CD4-positive, alpha-beta T cell treated with Interleukin-2 at 100 ng/mL for 4 hours (primary cell): ENCODE measurements around the gene AQP12A.
"Not testable (repeated sequence)": the region's sequence is repeated elsewhere in the genome, so short reads cannot be mapped to it uniquely, and the experiment has no call there.

Source experiments
- DNase-seq: peaks from one replicate; pipeline ENCODE4 v3.0.0-alpha.2; 2020; ENCODE audit warnings: low spot score

Gene AQP12A

GRCh38 chr2:240687741-240688552 lies 3.7 kb upstream of the AQP12A start:
- no peak for DNase-seq

- no peak for DNase-seq
Observed at GRCh38 chr2:240688553-240688919, 3.1 kb upstream of the AQP12A start.

GRCh38 chr2:240689975-240690374 lies 1.7 kb upstream of the AQP12A start:
- no peak for DNase-seq

- DNase-seq, result not testable (repeated sequence)
Observed at GRCh38 chr2:240690421-240691074, 1.1 kb upstream of the AQP12A start.

GRCh38 chr2:240691075-240691427 lies 615 bp upstream of the AQP12A start:
- not testable (repeated sequence) for DNase-seq

- not testable (repeated sequence) for DNase-seq
Observed at GRCh38 chr2:240692583-240693561, 1.2 kb downstream of the AQP12A start.

GRCh38 chr2:240694304-240694703 lies 2.6 kb downstream of the AQP12A start:
- not testable (repeated sequence) for DNase-seq

- DNase-seq, result not testable (repeated sequence)
Observed at GRCh38 chr2:240695593-240695992, 3.9 kb downstream of the AQP12A start.

- not testable (repeated sequence) for DNase-seq
Observed at GRCh38 chr2:240696469-240696868, 4.8 kb downstream of the AQP12A start.

- DNase-seq, result not testable (repeated sequence)
Observed at GRCh38 chr2:240698852-240699561, 7.3 kb downstream of the AQP12A start.

- DNase-seq, result not testable (repeated sequence)
Observed at GRCh38 chr2:240699835-240700234, 8.2 kb downstream of the AQP12A start.

- not testable (repeated sequence) for DNase-seq
Observed at GRCh38 chr2:240700616-240701015, 8.9 kb downstream of the AQP12A start.

- DNase-seq, result no peak
Observed at GRCh38 chr2:240701091-240701735, 9.5 kb downstream of the AQP12A start.

GRCh38 chr2:240701736-240702639 lies 10.3 kb downstream of the AQP12A start:
- no peak for DNase-seq

- no peak for DNase-seq
Observed at GRCh38 chr2:240702640-240703011, 11.0 kb downstream of the AQP12A start.

GRCh38 chr2:240703417-240704341 lies 12.0 kb downstream of the AQP12A start:
- no peak for DNase-seq

- DNase-seq, result no peak
Observed at GRCh38 chr2:240704651-240705050, 13.0 kb downstream of the AQP12A start.

GRCh38 chr2:240705204-240705791 lies 13.6 kb downstream of the AQP12A start:
- DNase-seq, result no peak
